GM19240 (cell line): ENCODE results near the gene HS6ST1.
"Not testable (repeated sequence)": the region's sequence is repeated elsewhere in the genome, so short reads cannot be mapped to it uniquely, and the experiment has no call there.

Source experiments
- DNase-seq: peaks from one replicate; pipeline ENCODE4 v3.0.0; 2011; ENCODE audit warnings: low spot score; ENCODE audit not compliant: insufficient read length

Gene HS6ST1

GRCh38 chr2:128268611-128269010, 50.1 kb downstream of the HS6ST1 start:
- DNase-seq, result not testable (repeated sequence)

- not testable (repeated sequence) for DNase-seq
Observed at GRCh38 chr2:128268145-128268544, 50.5 kb downstream of the HS6ST1 start.

- not testable (repeated sequence) for DNase-seq
Observed at GRCh38 chr2:128267649-128268048, 51.0 kb downstream of the HS6ST1 start.

GRCh38 chr2:128267197-128267596, 51.5 kb downstream of the HS6ST1 start:
- DNase-seq, result not testable (repeated sequence)

- not testable (repeated sequence) for DNase-seq
Observed at GRCh38 chr2:128266463-128266862, 52.2 kb downstream of the HS6ST1 start.

- not testable (repeated sequence) for DNase-seq
Observed at GRCh38 chr2:128265608-128265993, 53.1 kb downstream of the HS6ST1 start.

GRCh38 chr2:128264881-128265607, 53.6 kb downstream of the HS6ST1 start:
- DNase-seq, result no peak

GRCh38 chr2:128263902-128264331, 54.8 kb downstream of the HS6ST1 start:
- no peak for DNase-seq

- no peak for DNase-seq
Observed at GRCh38 chr2:128262315-128263253, 56.1 kb downstream of the HS6ST1 start.

GRCh38 chr2:128261245-128262128, 57.2 kb downstream of the HS6ST1 start:
- no peak for DNase-seq

- no peak for DNase-seq
Observed at GRCh38 chr2:128260239-128261138, 58.2 kb downstream of the HS6ST1 start.

GRCh38 chr2:128259585-128259984, 59.1 kb downstream of the HS6ST1 start:
- no peak for DNase-seq

- no peak for DNase-seq
Observed at GRCh38 chr2:128258218-128258617, 60.5 kb downstream of the HS6ST1 start.

GRCh38 chr2:128252501-128252900, 66.2 kb downstream of the HS6ST1 start:
- DNase-seq, result no peak

GRCh38 chr2:128252086-128252485, 66.6 kb downstream of the HS6ST1 start:
- DNase-seq, result not testable (repeated sequence)

- DNase-seq, result no peak
Observed at GRCh38 chr2:128250229-128251025, 68.2 kb downstream of the HS6ST1 start.

GRCh38 chr2:128249555-128249954, 69.1 kb downstream of the HS6ST1 start:
- no peak for DNase-seq

GRCh38 chr2:128245813-128246212, 72.9 kb downstream of the HS6ST1 start:
- no peak for DNase-seq

GRCh38 chr2:128241896-128242295, 76.8 kb downstream of the HS6ST1 start:
- DNase-seq, result no peak
